CD4-positive, alpha-beta T cell treated with Interleukin-6 at 100 ng/mL for 8 hours (primary cell): ENCODE measurements around the gene SELENOV.

ENCODE experiments used
- DNase-seq: peaks from one replicate; pipeline ENCODE4 v3.0.0-alpha.2; 2020; ENCODE audit warnings: mixed read lengths, low spot score

Gene SELENOV

DNA sequence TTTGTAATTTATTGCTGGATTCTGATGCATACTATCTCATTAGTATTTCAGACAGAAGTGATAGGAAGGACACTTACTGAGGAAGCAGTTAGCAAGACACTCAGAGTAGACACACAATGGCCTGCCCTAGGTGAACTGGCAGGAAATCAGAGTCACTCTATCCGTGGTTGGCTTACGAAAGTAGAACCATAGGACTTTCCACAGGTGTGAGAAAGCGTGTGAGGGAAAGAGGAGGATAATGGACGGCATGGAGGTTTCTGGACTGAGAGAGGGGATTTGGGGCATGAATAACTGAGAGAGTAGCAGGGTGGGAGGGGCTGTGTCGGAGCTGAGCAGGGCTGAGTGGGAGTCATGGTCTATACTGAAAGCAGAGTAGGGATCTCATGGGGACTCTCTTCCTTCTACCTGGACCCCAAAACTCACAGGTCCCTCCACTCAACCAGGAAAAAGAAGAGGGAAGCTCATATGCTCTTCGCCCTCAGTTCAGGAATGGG is 43.7 kb downstream of the SELENOV start:
- peak; percentile 28 for DNase-seq

DNA sequence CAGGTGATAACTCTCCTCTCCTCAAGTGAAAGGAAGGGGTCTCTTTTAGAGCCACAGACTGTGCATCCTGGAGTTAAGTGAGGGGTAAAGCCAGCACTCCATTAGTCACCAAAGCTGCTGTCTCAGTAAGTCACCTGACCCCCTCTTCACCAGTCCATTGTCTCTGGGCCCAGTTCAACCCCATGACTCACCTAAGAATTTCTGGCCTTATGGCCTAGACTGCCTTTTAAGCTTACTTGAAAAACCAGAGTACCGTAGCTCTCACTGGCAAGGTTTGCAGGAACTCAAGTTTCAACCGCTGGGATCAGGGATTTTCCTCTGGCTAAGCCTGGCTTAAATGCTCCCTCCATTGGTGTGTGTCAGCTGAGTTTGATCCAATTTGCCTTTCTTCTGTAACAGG is 48.5 kb downstream of the SELENOV start:
- DNase-seq, result no peak

- DNase-seq, result no peak
Measured at GRCh38 chr19:39566064-39566463, 51.1 kb downstream of the SELENOV start.

DNA sequence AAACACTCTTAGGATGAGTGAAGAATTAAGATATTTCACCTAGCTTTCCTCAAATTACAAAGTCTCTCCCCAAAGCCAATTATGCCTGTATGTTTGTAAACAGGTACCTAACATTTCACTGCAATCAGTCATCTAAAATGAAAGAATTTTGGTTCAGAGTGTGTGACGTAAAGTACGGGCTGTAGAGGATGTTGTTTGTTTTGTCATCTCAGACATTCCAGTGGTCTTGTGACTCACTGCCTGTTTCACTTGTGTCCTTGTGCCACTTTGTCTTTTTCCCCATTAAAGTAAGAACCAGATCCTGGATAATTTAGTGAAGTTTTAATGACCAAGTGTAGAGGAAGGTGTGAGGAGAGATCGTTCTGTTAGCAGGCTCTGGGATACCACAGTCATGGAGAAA is 53.7 kb downstream of the SELENOV start:
- DNase-seq, result no peak
